HL-60 (cell line): ENCODE measurements around the gene ACAA1.
"Not testable (repeated sequence)": the region's sequence is repeated elsewhere in the genome, so short reads cannot be mapped to it uniquely, and the experiment has no call there.

Experiments used
- GABPA ChIP-seq: IDR thresholded peaks from 2 replicates; pipeline ENCODE4 v1.6.1; 2012; ENCODE audit warnings: low read depth
- TF ChIP-seq, protein P1 (sequence below): IDR thresholded peaks from one replicate; pipeline ENCODE4 v1.5.1; 2011; ENCODE audit warnings: low read length, control low read depth, inconsistent platforms; ENCODE audit not compliant: insufficient read depth

DNA sequence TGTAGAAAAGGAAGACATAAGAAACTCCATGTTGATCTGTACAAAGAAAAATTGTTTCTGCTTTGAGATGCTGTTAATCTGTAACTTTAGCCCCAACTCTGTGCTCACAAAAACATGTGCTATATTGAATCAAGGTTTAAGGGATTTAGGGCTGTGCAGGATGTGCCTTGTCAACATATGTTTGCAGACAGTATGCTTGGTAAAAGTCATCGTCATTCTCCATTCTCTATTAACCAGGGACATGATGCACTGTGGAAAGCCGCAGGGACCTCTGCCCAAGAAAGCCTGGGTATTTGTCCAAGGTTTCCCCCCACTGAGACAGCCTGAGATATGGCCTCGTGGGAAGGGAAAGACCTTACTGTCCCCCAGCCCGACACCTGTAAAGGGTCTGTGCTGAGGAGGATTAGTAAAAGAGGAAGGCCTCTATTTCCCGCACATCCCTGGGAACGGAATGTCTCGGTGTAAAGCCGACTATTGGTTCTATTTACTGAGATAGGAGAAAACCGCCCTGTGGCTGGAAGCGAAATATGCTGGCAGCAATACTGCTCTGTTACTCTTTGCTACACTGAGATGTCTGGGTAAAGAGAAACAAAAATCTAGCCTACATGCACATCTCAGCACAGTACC, 2.3 kb downstream of the ACAA1 start:
- TF ChIP-seq, protein P1, sequence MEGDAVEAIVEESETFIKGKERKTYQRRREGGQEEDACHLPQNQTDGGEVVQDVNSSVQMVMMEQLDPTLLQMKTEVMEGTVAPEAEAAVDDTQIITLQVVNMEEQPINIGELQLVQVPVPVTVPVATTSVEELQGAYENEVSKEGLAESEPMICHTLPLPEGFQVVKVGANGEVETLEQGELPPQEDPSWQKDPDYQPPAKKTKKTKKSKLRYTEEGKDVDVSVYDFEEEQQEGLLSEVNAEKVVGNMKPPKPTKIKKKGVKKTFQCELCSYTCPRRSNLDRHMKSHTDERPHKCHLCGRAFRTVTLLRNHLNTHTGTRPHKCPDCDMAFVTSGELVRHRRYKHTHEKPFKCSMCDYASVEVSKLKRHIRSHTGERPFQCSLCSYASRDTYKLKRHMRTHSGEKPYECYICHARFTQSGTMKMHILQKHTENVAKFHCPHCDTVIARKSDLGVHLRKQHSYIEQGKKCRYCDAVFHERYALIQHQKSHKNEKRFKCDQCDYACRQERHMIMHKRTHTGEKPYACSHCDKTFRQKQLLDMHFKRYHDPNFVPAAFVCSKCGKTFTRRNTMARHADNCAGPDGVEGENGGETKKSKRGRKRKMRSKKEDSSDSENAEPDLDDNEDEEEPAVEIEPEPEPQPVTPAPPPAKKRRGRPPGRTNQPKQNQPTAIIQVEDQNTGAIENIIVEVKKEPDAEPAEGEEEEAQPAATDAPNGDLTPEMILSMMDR: not testable (repeated sequence)
- TF ChIP-seq GABPA: not testable (repeated sequence)
